HL-60 (cell line): ENCODE measurements around the gene PDE4B.

Experiments used
- DNase-seq, 2 experiments: peaks; one replicate each; pipeline ENCODE4 v3.0.0-alpha.2; 2010 to 2020; ENCODE audit warnings: low read depth in 1 of 2, low spot score in 1 of 2
- H3K27ac ChIP-seq: fragments of 250-450 bp; sonication (Bioruptor Pico); replicated peaks from 2 replicates; pipeline ENCODE4 v1.5.1; 2020; ENCODE audit warnings: mild to moderate bottlenecking, moderate library complexity
- H3K27me3 ChIP-seq: fragments of 250-450 bp; sonication (Bioruptor Pico); 2 replicates; pipeline ENCODE4 v1.5.1; 2021; ENCODE audit warnings: mild to moderate bottlenecking, moderate library complexity; ENCODE audit not compliant: insufficient read depth, poor library complexity, severe bottlenecking
- H3K4me3 ChIP-seq: replicated peaks from 2 replicates; pipeline ENCODE4 v1.5.1; 2011; ENCODE audit warnings: mild to moderate bottlenecking, control low read depth, low read length; ENCODE audit not compliant: insufficient read depth
- GABPA ChIP-seq: IDR thresholded peaks from 2 replicates; pipeline ENCODE4 v1.6.1; 2012; ENCODE audit warnings: low read depth
- POLR2AphosphoS5 ChIP-seq: IDR thresholded peaks from 2 replicates; pipeline ENCODE4 v1.6.1; 2012; ENCODE audit warnings: low read depth
- SPI1 ChIP-seq: IDR thresholded peaks from 2 replicates; pipeline ENCODE4 v1.6.1; 2012; ENCODE audit warnings: low read depth, mild to moderate bottlenecking, borderline replicate concordance
- TF ChIP-seq, protein P1 (sequence below): IDR thresholded peaks from 2 replicates; pipeline ENCODE4 v1.6.1; 2012; ENCODE audit warnings: low read depth; ENCODE audit not compliant: insufficient replicate concordance
- TF ChIP-seq, protein P2 (sequence below): IDR thresholded peaks from one replicate; pipeline ENCODE4 v1.5.1; 2011; ENCODE audit warnings: low read length, control low read depth, inconsistent platforms; ENCODE audit not compliant: insufficient read depth

Gene PDE4B

DNA sequence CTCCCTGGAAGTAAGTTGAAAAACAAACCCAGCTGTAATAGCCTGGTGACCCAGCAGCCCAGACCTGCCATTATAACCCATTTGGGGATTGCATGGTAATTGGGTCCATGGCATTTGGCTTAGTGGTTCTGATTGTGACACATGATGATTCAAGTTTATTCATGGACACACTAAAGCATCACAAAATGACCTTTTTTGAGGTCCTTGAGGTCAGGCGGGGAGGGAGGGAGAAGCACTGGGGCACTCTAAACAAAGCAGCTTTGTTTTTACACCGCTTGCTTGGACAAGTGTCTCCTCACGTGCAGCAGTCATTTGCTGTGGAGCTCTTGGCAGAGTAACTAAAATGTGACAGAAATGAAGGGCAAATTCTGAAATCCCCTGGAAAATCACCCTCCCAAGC is 500.2 kb downstream of the PDE4B start:
- no peak for DNase-seq
- H3K27me3 ChIP-seq, result no peaks in the 10 kb centered on the region
- H3K27ac ChIP-seq, result no peak overlapping the region
- no peak overlapping the region for H3K4me3 ChIP-seq
- TF ChIP-seq POLR2AphosphoS5 (no peak), SPI1 (no peak), GABPA (no peak)
- TF ChIP-seq, protein P1, sequence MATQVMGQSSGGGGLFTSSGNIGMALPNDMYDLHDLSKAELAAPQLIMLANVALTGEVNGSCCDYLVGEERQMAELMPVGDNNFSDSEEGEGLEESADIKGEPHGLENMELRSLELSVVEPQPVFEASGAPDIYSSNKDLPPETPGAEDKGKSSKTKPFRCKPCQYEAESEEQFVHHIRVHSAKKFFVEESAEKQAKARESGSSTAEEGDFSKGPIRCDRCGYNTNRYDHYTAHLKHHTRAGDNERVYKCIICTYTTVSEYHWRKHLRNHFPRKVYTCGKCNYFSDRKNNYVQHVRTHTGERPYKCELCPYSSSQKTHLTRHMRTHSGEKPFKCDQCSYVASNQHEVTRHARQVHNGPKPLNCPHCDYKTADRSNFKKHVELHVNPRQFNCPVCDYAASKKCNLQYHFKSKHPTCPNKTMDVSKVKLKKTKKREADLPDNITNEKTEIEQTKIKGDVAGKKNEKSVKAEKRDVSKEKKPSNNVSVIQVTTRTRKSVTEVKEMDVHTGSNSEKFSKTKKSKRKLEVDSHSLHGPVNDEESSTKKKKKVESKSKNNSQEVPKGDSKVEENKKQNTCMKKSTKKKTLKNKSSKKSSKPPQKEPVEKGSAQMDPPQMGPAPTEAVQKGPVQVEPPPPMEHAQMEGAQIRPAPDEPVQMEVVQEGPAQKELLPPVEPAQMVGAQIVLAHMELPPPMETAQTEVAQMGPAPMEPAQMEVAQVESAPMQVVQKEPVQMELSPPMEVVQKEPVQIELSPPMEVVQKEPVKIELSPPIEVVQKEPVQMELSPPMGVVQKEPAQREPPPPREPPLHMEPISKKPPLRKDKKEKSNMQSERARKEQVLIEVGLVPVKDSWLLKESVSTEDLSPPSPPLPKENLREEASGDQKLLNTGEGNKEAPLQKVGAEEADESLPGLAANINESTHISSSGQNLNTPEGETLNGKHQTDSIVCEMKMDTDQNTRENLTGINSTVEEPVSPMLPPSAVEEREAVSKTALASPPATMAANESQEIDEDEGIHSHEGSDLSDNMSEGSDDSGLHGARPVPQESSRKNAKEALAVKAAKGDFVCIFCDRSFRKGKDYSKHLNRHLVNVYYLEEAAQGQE, result no peak
- TF ChIP-seq, protein P2, sequence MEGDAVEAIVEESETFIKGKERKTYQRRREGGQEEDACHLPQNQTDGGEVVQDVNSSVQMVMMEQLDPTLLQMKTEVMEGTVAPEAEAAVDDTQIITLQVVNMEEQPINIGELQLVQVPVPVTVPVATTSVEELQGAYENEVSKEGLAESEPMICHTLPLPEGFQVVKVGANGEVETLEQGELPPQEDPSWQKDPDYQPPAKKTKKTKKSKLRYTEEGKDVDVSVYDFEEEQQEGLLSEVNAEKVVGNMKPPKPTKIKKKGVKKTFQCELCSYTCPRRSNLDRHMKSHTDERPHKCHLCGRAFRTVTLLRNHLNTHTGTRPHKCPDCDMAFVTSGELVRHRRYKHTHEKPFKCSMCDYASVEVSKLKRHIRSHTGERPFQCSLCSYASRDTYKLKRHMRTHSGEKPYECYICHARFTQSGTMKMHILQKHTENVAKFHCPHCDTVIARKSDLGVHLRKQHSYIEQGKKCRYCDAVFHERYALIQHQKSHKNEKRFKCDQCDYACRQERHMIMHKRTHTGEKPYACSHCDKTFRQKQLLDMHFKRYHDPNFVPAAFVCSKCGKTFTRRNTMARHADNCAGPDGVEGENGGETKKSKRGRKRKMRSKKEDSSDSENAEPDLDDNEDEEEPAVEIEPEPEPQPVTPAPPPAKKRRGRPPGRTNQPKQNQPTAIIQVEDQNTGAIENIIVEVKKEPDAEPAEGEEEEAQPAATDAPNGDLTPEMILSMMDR, result no peak

DNA sequence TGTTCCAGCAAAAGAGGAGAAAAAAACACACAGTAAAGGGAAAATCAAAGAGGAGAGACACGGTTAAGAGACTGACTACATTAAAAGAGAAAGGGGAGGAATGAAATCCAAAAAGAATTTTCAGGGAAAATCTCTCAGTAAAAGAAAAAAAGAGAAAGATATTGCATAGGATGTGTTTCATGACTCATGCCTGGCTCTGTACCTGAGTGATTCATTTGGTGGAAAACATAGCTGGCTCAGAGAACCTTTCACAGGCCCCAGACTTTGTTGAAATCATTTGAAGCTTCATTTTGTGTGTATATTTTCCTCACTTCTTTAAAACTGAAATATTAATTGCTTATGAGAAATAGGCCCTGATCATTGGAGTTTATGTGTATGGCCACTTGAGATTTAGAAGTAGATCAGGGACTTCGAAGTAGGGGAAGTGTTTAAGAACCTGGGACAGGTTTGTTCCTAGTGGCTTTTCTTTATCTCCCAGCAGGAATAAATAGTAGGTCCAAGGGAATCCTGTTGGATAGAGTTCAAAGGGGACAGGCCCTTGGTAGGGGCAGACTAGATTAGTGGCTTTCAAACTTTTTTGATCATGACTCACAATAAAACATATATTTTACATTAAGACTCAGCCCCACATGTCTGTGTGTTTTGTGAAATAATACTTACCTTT is 502.1 kb downstream of the PDE4B start:
- Histone ChIP-seq H3K4me3 (no peak overlapping the region), H3K27ac (no peak overlapping the region), H3K27me3 (no peaks in the 10 kb centered on the region)
- TF ChIP-seq, protein P2, result no peak
- no peak for TF ChIP-seq SPI1
- TF ChIP-seq POLR2AphosphoS5, result no peak
- TF ChIP-seq, protein P1, result no peak
- TF ChIP-seq GABPA, result no peak
- DNase-seq, result no peak

DNA sequence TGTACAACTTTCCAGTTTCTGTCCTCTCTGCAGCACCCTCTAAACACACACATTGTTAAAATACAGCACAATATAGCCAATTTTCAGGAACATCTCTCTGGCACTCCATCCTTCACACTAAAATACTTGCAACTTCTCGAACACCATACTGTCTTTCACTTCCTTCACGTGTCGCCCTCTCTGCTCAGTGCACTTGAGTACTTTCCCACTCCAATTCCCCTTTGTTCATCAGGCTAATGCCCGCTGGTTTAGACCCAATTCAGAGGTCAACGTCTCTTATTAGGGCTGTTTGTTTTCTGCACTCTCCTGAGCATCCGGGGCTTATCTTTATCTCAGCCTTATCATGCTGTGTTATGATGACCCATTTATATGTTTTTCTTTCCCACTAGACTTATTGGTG is 503.1 kb downstream of the PDE4B start:
- H3K27ac ChIP-seq, result no peak overlapping the region
- DNase-seq, result no peak
- H3K4me3 ChIP-seq, result no peak overlapping the region
- no peaks in the 10 kb centered on the region for H3K27me3 ChIP-seq
- TF ChIP-seq, protein P1, result no peak
- no peak for TF ChIP-seq POLR2AphosphoS5
- TF ChIP-seq, protein P2, result no peak
- TF ChIP-seq SPI1, result no peak
- no peak for TF ChIP-seq GABPA
